ENCODE data around the gene CNOT2. TPM values are rescaled to one million over a fixed set of nuclear protein-coding genes. Genes with fewer than 3 reads are reported as not detected.

The CNOT2 gene
- total and polyA plus RNA-seq, 3 donors from 2014 or later, result 56.1 to 127 (median 99.1) TPM

DNA sequence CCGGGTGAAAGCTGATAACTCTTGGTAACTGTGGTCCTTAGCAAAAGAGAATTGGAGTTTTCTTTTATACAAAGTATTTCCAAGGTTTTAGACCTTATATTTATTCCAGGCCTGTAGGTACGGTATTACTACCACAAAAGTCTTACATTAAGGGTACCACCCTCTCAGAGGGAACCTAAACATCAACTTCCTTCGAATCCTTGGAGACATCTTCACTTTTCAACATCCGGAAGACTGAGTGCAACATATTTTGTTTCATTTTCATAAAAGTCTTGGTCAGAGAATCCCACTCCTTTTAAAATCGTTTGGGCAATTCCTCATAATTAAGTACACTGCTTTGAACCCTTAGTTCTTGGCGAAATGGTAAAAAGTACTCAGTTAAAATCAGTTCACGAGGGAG lies 1.2 kb downstream of the CNOT2 start:
- intact Hi-C loops (cut with DNase I; ENCODE audit: low total_unique reads), result no loop called here
- Histone ChIP-seq H3K9me3 (no peaks in the 10 kb centered on the region), H3K4me3 (peak overlapping the region; percentile 95 to 97), H3K36me3 (ENCODE audit: low read depth, missing control alignments) (no peaks in the 10 kb centered on the region), H3K27ac (peak overlapping the region; percentile 97), H3K27me3 (no peaks in the 10 kb centered on the region), H3K4me1 (peaks cover 21% of the 10 kb centered on the region)
- no peak for DNase-seq
- TF ChIP-seq POLR2A (IDR thresholded peaks at IDR 0.05), result no peak
- no peak for TF ChIP-seq CTCF (IDR thresholded peaks at IDR 0.05)
- 8 to 11% methylated on average over 7 of the region's 7 CpGs for WGBS, 2 donors

DNA sequence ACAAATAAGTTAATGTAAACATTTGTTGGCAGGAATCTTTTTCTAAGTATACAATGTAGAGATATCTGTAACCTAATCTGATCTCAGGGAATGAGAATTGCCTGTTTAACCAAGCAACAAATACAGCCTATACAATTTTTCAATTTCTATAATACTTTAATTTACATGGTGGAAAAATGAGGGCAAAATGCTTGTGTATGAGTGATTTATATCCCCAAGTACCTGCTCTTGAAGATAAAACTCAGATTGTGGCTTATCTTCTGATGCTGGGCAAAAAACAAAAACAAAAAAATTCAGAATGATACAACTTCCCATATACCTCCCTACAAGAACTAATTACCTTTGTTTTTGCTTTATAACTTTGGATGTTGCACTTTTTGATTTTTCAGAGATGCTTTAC lies 2.2 kb downstream of the CNOT2 start:
- no peak overlapping the region for H3K4me3 ChIP-seq
- no peak for DNase-seq
- intact Hi-C loops (cut with DNase I; ENCODE audit: low total_unique reads), result no loop called here
- no peaks in the 10 kb centered on the region for H3K9me3 ChIP-seq
- no peak for TF ChIP-seq CTCF (IDR thresholded peaks at IDR 0.05)
- no peak for TF ChIP-seq POLR2A (IDR thresholded peaks at IDR 0.05)
- H3K36me3 ChIP-seq (ENCODE audit: low read depth, missing control alignments), result no peaks in the 10 kb centered on the region
- no peak overlapping the region for H3K27ac ChIP-seq
- peaks cover 21% of the 10 kb centered on the region for H3K4me1 ChIP-seq
- no peaks in the 10 kb centered on the region for H3K27me3 ChIP-seq

- intact Hi-C loops (cut with DNase I; ENCODE audit: low total_unique reads), result no loop called here
- Histone ChIP-seq H3K9me3 (no peaks in the 10 kb centered on the region), H3K4me3 (no peak overlapping the region), H3K4me1 (peaks cover 19% of the 10 kb centered on the region), H3K27me3 (no peaks in the 10 kb centered on the region), H3K27ac (no peak overlapping the region), H3K36me3 (ENCODE audit: low read depth, missing control alignments) (no peaks in the 10 kb centered on the region)
- TF ChIP-seq POLR2A (IDR thresholded peaks at IDR 0.05) (no peak), CTCF (IDR thresholded peaks at IDR 0.05) (no peak)
- DNase-seq, result no peak
These were observed 3.3 kb downstream of the CNOT2 start for GRCh38 chr12:70246580-70246979.

GRCh38 chr12:70247653-70248199 lies 4.5 kb downstream of the CNOT2 start:
- no peak overlapping the region for H3K27ac ChIP-seq
- H3K4me1 ChIP-seq, result peaks cover 10% of the 10 kb centered on the region
- H3K36me3 ChIP-seq (ENCODE audit: low read depth, missing control alignments), result no peaks in the 10 kb centered on the region
- no peaks in the 10 kb centered on the region for H3K27me3 ChIP-seq
- no peak overlapping the region for H3K4me3 ChIP-seq
- no peaks in the 10 kb centered on the region for H3K9me3 ChIP-seq
- TF ChIP-seq POLR2A (IDR thresholded peaks at IDR 0.05), result no peak
- no peak for DNase-seq
- WGBS, 2 donors, result 79 to 94% methylated on average over 2 of the region's 2 CpGs
- intact Hi-C loops (cut with DNase I; ENCODE audit: low total_unique reads), result no loop called here

DNA sequence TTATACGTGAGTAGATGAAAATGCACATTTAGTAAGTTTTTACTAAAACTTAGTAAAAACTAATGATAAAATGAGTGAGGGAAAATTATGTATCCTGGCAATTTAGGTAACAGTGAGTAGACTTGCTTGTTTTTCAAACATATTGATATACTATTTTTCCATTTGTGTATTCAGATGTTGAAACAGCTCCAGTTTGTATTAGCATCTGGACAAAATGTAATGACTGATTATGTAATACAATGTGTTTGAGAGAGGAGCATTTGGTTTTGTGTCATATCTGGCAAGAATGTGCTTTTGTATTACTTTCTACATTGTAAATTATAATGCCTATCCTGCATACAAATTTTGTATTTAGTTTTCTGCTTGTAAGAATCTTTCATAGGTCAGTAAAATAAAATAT lies 5.6 kb downstream of the CNOT2 start:
- 63 to 65% methylated on average over 1 of the region's 1 CpG for WGBS, 2 donors
- intact Hi-C loops (cut with DNase I; ENCODE audit: low total_unique reads), result no loop called here
- TF ChIP-seq CTCF (IDR thresholded peaks at IDR 0.05) (no peak), POLR2A (IDR thresholded peaks at IDR 0.05) (no peak)
- Histone ChIP-seq H3K9me3 (no peaks in the 10 kb centered on the region), H3K4me1 (peaks cover 10% of the 10 kb centered on the region), H3K4me3 (no peak overlapping the region), H3K27ac (no peak overlapping the region), H3K27me3 (no peaks in the 10 kb centered on the region), H3K36me3 (ENCODE audit: low read depth, missing control alignments) (no peaks in the 10 kb centered on the region)
- DNase-seq, result no peak
